WTC11 (cell line): Measurements from ENCODE around the gene KIAA0408.

Experiments used
- CREM ChIP-seq: sonication (generic); formaldehyde crosslinking; IDR thresholded peaks from 2 replicates; pipeline ENCODE4 v1.8.1; 2022; ENCODE audit warnings: mild to moderate bottlenecking, missing genetic modification reagents, moderate library complexity
- CTCF ChIP-seq: fragments of 200-600 bp; IDR thresholded peaks from 2 replicates; pipeline ENCODE4 v1.8.0; 2022; ENCODE audit warnings: antibody characterized with exemption
- E2F1 ChIP-seq: sonication (generic); formaldehyde crosslinking; IDR thresholded peaks from 2 replicates; pipeline ENCODE4 v1.8.0; 2022; ENCODE audit warnings: mild to moderate bottlenecking, missing genetic modification reagents

GRCh38 chr6:127481111-127481510 is 21.9 kb upstream of the KIAA0408 start:
- TF ChIP-seq CTCF (no peak), CREM (no peak), E2F1 (CRISPR knock-in tag) (no peak)
